A204.1 (cell line): ENCODE data around the gene NFATC3.

ENCODE experiments used
- FAIRE-seq: peaks from 2 replicates; lab custom pipeline; 2012; peaks lifted over from hg19 to GRCh38; lab: Jason Lieb, UNC

NFATC3 gene

DNA sequence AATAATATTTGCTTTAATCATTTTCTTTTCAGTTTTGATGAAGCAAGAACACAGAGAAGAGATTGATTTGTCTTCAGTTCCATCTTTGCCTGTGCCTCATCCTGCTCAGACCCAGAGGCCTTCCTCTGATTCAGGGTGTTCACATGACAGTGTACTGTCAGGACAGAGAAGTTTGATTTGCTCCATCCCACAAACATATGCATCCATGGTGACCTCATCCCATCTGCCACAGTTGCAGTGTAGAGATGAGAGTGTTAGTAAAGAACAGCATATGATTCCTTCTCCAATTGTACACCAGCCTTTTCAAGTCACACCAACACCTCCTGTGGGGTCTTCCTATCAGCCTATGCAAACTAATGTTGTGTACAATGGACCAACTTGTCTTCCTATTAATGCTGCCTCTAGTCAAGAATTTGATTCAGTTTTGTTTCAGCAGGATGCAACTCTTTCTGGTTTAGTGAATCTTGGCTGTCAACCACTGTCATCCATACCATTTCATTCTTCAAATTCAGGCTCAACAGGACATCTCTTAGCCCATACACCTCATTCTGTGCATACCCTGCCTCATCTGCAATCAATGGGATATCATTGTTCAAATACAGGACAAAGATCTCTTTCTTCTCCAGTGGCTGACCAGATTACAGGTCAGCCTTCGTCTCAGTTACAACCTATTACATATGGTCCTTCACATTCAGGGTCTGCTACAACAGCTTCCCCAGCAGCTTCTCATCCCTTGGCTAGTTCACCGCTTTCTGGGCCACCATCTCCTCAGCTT is 105.8 kb downstream of the NFATC3 start:
- no peak for FAIRE-seq

DNA sequence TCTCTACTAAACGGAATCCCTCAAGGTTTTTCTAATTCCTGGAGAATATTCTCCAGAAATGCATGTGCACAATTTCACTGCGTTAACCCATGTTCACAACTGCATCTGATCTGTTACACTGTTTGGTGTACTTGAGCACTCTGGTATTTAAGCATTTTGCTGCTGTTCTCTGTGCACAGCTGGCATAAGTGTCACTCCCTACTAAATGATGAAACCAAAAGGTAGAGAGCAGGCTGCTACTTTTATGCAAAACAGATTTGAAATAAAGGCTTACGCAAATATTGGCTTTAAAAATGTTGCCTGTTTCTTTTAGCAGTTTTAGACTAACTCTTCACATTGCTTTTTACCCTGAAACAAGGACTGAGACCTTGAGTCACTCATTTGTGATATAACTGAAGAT is 109.1 kb downstream of the NFATC3 start:
- no peak for FAIRE-seq

- FAIRE-seq = no peak
Measured at GRCh38 chr16:68197250-68197649, 112.1 kb downstream of the NFATC3 start.

DNA sequence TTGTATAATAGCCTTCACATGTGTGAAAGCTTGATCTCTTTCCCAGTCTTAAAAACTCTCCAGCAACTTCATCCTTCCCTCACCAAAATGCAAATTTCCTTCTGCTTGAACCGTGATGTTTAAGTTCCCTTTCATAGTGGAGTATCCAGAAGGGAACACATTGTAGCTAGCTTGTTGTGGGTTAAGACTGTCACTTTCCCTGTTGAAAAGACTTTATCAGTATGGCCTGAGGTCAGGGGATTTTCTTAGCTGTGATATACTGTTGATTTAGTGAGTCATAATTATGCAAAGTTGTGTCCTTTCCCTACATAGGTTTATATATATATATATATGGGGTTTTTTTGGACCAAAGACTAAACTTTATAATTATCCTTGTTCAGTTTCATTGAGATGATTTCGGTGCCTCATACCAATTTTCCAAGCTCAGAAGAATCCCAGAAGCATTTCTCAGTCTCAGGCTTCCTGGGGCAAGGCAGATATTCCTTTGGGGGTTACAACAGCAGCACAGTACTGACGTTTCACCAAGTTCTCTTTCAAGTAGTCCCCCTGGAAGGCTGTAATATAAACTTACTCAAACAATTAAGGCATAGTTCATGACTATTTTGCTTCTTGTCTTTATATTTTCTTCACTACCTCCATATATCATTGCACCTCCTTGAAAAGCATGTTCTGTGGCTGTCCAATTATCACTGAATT is 115.1 kb downstream of the NFATC3 start:
- no peak for FAIRE-seq

- no peak for FAIRE-seq
Measured at GRCh38 chr16:68202091-68202519, 116.9 kb downstream of the NFATC3 start.

GRCh38 chr16:68206245-68206644 is 121.1 kb downstream of the NFATC3 start:
- no peak for FAIRE-seq

DNA sequence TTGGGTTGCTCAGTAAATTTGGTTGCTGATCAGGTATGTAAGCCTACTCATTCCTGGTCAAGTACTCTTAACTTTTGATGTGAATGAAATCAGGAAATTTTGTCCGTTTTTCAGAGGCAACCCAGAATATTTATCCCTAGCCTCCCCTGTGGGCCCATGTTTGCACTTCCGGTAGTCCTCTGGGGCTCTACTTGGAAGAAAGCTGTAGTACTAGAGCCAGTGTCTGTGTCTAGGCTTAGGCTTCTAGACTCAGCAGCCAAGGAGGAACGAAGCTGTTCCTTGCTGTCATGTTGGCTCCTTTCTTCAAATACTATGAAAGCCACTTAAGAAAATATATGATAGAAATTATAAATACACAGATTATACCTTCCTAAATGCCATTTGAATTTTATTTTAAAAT is 129.6 kb downstream of the NFATC3 start:
- no peak for FAIRE-seq

GRCh38 chr16:68215302-68215701 is 130.1 kb downstream of the NFATC3 start:
- FAIRE-seq = no peak

DNA sequence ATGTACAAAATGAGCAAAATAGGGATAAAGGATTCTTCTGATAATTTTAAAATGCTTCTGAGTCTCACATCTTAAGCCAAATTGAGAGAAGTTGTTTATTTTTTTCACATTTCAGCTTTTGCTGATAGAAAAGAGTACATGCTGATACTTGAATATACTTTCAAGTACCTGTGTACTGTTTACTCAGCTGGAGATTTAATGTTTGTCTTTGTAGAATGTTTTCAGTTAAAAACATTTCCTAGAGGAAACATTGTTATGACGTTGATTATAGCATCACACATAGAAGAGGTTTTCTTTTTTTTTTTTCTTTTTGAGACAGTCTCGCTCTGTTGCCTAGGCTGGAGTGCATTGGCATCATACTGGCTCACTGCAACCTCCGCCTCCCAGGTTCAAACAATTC is 131.1 kb downstream of the NFATC3 start:
- no peak for FAIRE-seq

DNA sequence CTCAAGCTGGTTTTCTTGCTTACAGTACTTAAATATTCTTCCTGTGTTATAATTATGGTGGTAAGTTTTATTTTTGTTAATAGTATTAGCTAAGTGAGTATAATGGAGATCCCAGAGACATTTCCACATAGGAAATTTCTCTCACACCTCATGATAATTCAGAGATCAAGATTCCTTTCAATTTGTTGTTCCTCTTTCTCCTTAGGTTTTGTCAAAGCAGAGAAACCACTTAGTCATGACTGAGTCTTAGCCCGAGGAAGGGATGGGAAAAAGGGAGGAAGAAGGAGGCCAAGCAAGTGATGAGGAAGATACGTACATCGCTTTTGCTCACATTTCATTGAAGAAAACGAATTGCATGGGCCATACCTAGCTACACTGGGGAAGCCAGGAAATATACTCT is 132.3 kb downstream of the NFATC3 start:
- FAIRE-seq = no peak

- no peak for FAIRE-seq
Measured at GRCh38 chr16:68219725-68220351, 134.7 kb downstream of the NFATC3 start.

DNA sequence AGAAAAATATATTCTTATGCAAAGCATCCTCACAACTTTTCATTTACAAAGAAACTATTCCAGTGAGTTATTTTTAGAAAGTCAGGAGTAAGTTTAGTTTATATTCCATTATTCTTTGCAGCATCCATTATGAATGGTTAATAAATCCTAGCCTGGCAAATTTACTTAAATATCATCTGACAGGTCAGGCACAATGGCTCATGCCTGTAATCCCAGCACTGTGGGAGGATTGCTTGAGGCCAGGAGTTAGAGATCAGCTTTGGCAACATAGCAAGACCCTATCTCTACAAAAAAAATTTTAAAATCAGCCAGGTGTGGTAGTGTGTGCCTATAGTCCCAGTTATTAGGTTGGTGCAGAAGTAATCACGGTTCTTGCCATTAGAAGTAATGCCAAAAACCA is 137.9 kb downstream of the NFATC3 start:
- FAIRE-seq = no peak

- FAIRE-seq = no peak
Measured at GRCh38 chr16:68226116-68226515, 140.9 kb downstream of the NFATC3 start.

GRCh38 chr16:68227183-68227793 is 142.1 kb downstream of the NFATC3 start:
- no peak for FAIRE-seq

DNA sequence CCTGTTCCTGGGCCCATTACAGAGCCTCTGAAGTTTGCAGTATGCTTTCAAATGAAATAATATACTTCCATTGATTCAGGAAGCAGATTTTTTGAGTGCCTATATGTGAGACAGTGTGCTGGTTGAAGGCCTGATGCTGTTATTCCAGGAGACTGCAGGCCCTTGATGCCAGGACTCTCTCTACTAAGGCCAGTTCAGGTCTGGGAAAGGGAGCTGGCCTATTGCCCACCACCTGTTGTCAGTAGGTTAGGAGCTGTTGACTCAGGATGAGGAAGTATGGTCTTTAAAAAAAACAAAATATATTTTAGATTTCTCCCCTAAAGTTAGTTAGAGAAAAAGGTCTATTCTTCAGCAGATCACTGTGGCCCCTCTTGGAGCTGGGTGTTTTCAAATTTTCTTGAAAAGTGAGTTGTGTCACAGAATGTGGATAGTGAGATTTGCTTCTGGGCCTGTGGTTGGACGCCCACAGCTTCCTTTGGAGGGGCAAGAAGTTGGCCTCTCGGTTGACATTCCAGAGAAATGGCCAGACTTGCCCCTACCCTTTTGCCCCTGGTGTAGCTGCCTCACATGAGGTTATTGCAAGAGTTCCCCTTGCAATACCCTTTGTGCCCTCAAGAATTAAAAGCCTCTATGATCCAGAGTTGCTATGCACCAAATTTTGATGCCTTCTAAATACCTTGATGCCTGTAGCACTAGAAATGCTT is 142.8 kb downstream of the NFATC3 start:
- FAIRE-seq = no peak

DNA sequence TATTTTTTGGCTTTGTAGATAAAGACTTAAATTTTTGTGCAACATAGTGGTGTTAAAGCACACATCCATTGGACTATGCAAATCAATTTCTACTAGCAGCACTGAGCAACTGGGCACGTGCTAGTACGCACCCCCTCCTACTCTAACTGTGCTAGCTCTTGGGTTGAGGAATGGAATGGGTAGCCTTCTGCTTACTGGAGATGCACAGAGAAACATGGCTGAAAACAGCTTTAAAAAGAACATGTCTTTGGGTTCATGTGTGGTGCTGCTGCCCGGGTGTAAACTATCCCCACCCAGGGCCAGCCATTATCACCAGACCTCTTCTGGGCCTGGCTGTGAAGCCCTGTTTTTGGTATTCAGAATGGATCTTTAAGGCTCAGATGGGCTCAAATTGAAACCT is 143.5 kb downstream of the NFATC3 start:
- FAIRE-seq = no peak

DNA sequence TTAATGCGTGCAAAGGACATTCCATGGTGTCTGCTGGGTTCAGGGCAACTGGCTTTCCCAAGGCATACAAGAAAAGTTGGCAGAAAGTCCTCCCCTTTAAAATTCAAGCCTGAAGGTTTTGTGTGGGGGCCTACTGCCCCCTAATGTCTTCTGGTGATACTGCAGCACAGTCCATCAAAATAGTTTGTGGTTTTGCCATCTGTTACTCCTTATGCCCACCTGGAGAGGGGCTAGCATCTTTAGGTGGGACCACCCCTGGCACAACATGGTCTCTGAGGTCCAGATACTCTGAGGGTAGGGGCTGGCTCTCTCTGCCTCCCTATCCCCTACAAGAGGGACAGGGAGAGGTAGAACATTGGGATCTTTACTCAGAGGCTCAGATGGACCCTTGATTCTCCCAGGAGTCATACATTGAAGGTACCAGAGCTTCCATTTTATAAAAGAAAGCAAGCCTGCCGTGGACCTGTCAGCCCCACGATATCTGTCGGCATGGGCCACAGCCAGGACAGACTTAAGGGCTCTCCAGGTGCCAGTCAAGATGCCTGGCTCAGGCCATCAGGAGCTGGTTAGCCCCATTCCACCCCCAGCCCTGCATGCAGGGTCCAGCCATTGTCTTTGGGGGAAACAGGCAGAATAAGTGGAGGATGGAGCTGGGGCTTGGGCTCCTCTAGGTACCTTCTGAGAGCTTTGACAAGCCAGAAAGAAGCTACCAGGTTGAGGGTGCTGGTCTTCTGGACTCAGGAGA is 144.4 kb downstream of the NFATC3 start:
- FAIRE-seq = peak; percentile 85

DNA sequence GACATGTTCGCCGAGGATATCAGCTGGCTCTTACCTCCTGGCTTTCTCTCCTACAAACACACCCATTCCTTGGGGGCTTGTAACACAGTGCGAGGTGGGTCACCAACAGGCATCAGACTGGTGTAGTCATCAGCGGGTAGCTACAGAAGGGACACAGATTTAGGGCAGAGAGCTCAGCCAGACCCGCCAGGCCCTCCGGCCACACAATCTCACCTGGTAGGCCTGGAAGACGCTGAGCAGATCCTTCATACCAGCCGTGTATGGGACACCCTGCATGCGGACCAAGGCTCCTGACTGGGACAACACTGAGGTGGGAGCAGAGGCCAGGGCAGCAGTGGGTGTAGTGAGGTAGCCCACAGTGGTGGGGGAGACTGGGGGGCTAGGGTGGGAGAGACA is 145.0 kb downstream of the NFATC3 start:
- FAIRE-seq = no peak

DNA sequence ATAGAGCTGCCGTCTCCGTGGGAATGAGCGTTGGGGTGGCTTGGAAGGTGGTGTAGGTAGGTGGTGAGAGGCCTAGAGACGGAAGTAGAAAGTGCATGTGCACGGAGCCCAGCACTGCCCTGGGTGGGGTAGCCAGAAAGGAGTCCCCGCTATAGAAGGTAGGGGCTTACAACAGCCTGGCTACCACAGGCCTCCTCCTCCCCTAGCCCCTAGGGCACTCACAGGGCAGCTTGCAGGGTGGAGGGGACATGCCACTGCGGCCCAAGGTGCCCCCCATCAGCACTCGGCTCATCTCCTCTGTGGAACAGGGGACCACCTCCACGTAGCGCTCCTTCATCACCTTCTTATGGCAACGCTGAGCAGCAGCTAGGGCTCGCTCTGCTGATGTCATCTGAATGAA is 145.8 kb downstream of the NFATC3 start:
- no peak for FAIRE-seq

- no peak for FAIRE-seq
Measured at GRCh38 chr16:68231384-68232136, 146.4 kb downstream of the NFATC3 start.

DNA sequence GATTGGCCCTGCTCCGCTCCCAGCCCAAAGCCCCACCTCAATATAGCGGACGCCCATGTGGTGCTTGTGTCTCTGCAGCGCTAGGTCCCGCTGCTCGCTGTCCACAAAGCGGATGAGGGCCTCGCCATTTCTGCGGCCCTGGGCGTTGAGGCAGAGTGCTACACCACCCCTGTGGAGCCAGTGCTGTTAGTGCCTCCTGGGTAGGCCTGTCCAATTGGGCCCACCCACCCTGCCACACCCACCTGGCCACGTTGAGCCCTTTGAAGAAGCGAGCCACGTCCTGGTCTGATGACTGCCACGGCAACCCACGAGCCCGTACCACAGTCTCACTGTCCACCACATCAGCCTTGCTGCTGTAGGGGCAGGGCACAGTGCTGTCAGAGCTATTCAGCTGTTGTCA is 147.2 kb downstream of the NFATC3 start:
- FAIRE-seq = no peak
